IPS DF 6.9 (cell line): ENCODE data around the gene CDHR3.
"Not testable (repeated sequence)": the region's sequence is repeated elsewhere in the genome, so short reads cannot be mapped to it uniquely, and the experiment has no call there.

ENCODE experiments used
- DNase-seq: peaks from one replicate; pipeline ENCODE4 v3.0.0-alpha.2; 2013; ENCODE audit warnings: low read depth, low spot score
- H3K27ac ChIP-seq: one replicate; pipeline ENCODE4 v1.5.1; 2013; ENCODE audit warnings: low read length, control low read depth
- H3K27me3 ChIP-seq: 2 replicates; pipeline ENCODE4 v1.6.1; 2013; ENCODE audit warnings: mild to moderate bottlenecking, low read length; ENCODE audit not compliant: control insufficient read depth, insufficient read depth
- H3K36me3 ChIP-seq: 2 replicates; pipeline ENCODE4 v1.6.1; 2013; ENCODE audit warnings: low read length; ENCODE audit not compliant: control insufficient read depth, insufficient read depth
- H3K4me1 ChIP-seq: 2 replicates; pipeline ENCODE4 v1.6.1; 2013; ENCODE audit warnings: low read length; ENCODE audit not compliant: control insufficient read depth, insufficient read depth
- H3K4me3 ChIP-seq: 2 replicates; pipeline ENCODE4 v1.5.1; 2013; ENCODE audit warnings: mild to moderate bottlenecking, low read length
- H3K9me3 ChIP-seq: 2 replicates; pipeline ENCODE4 v1.6.1; 2013; ENCODE audit warnings: low read length, inconsistent platforms; ENCODE audit not compliant: control insufficient read depth, insufficient read depth
- WGBS: extraction: QIAGEN DNeasy Blood & Tissue Kit; methylation state at CpG from one replicate; pipeline ENCODE4 v1.1.7; 2013; ENCODE audit warnings: mixed read lengths, missing lambda C conversion rate; ENCODE audit not compliant: insufficient read length, insufficient coverage; 5-methylcytosine and 5-hydroxymethylcytosine counted together

CDHR3 gene

DNA sequence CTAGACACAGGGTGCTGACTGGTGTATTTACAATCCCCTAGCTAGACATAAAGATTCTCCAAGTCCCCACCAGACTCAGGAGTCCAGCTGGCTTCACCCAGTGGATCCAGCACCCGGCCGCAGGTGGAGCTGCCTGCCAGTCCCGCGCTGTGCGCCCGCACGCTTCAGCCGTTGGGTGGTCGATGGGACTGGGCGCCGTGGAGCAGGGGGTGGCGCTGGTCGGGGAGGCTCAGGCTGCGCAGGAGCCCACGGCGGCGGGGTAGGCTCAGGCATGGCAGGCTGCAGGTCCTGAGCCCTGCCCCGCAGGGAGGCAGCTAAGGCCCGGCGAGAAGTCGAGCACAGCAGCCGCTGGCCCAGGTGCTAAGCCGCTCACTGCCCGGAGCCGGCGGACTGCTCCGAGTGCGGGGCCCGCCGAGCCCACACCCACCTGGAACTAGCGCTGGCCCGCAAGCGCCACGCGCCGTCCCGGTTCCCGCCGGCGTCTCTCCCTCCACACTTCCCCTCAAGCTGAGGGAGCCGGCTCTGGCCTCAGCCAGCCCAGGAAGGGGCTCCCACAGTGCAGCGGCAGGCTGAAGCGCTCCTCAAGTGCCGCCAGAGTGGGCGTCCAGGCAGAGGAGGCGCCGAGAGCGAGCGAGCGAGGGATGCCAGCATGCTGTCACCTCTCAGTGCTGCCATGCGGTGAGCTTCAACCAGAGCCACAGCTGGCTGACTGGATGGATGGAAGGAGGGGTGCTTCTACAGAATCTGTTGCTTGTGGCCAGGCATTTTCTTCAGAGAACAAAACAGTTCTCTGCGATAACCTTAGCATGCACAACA lies 7.2 kb upstream of the CDHR3 start:
- no CpG with 5 or more reads among the region's 52 CpGs for WGBS
- H3K27ac ChIP-seq, DNase-seq, H3K27me3 ChIP-seq, H3K36me3 ChIP-seq, H3K9me3 ChIP-seq, H3K4me3 ChIP-seq, H3K4me1 ChIP-seq: not testable (repeated sequence)

DNA sequence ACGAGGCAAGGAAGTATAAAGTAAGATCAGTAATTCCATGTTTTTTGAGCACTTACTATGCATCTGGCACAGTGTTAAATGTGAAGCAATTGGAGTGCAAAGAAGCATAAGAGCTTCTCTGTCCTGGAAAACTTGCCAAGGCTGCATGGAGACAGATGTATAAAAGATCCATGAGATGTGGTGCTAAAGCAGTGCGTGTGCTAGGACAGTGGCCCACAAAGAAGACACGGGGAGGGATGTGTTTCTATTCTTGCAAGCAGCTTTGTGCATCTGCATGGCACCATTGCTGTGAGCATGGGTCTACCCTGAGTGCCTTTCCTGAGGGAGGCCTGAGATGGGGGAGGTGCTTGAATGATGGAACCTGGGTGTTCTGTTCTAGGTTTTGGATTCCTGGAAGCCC lies 5.1 kb upstream of the CDHR3 start:
- no peak for DNase-seq
- Histone ChIP-seq H3K27ac (no peak overlapping the region), H3K9me3 (no peaks in the 10 kb centered on the region), H3K36me3 (no peaks in the 10 kb centered on the region), H3K4me3 (no peak overlapping the region), H3K4me1 (0 out of 2 replicates have a peak, but pooled peaks cover 2% of the 10 kb centered on the region), H3K27me3 (no peaks in the 10 kb centered on the region)
- no CpG with 5 or more reads among the region's 3 CpGs for WGBS

DNA sequence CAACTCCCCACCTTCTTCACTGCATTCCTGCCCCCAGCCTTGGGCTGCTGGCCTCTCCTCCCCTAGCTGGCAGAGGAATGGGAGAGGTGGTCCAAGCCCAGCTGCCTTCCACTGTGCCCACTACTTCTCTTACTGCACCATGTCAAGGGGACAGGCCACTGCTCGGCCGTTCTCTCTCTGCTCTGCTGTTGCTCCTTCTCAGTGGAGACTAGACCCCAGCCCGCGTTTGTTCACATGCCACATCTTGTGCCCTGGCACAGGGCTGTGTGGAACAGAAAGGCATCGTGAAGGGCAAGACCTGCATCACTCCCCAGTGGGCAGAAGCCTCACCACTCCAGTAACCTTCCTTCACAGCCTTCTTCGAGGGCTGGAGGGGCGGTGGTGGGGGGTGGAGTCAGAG lies 711 bp upstream of the CDHR3 start:
- Histone ChIP-seq H3K4me3 (no peak overlapping the region), H3K27ac (no peak overlapping the region), H3K27me3 (no peaks in the 10 kb centered on the region), H3K36me3 (no peaks in the 10 kb centered on the region), H3K4me1 (0 out of 2 replicates have a peak, but pooled peaks cover 2% of the 10 kb centered on the region), H3K9me3 (no peaks in the 10 kb centered on the region)
- no CpG with 5 or more reads among the region's 7 CpGs for WGBS
- DNase-seq = no peak

DNA sequence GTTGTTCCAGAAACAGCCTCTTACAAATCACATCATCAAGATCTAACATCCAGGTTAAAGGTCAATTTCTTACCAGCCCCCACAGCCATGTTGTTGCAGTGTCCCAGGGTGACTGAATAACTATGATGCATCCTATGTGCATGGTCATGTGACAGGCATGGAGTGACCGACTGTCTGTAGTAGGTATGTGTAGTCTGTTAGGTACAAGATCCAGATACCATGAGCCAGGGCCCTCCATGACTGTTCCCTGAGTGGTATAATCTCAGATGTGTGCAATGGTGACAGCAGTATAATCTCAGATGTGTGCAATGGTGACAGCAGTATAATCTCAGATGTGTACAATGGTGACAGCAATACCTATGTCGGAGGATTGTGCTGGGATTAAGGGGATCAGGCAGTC lies 8.8 kb downstream of the CDHR3 start:
- DNase-seq = no peak
- no CpG with 5 or more reads among the region's 2 CpGs for WGBS
- no peak overlapping the region for H3K4me3 ChIP-seq
- H3K9me3 ChIP-seq = no peaks in the 10 kb centered on the region
- H3K27me3 ChIP-seq = no peaks in the 10 kb centered on the region
- H3K36me3 ChIP-seq = no peaks in the 10 kb centered on the region
- no peak overlapping the region for H3K27ac ChIP-seq
- peaks cover 3% of the 10 kb centered on the region; the same call in 1 of the 2 replicates for H3K4me1 ChIP-seq

DNA sequence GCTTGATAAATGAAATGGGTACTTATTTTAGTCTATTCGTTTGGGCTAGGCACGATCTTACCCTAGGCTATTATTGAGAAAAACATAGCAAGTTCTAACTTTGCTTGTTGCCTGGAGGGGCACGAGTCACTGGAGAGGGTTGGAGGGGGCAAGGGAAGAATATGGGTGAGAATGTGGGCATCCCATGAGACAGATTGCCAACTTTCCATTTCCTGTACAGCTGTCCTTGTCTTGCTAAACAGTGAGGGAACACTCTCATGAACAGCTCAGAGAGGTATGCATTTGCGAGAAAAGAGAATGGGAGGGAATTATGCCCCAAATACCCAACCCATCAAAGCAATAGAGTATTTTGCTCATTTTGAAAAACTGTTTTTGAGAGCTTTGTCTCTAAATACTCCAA lies 9.2 kb downstream of the CDHR3 start:
- no peak for DNase-seq
- Histone ChIP-seq H3K4me3 (no peak overlapping the region), H3K27ac (no peak overlapping the region), H3K27me3 (no peaks in the 10 kb centered on the region), H3K9me3 (no peaks in the 10 kb centered on the region), H3K4me1 (peaks cover 3% of the 10 kb centered on the region; the same call in 1 of the 2 replicates), H3K36me3 (no peaks in the 10 kb centered on the region)
- WGBS = no CpG with 5 or more reads among the region's 4 CpGs

DNA sequence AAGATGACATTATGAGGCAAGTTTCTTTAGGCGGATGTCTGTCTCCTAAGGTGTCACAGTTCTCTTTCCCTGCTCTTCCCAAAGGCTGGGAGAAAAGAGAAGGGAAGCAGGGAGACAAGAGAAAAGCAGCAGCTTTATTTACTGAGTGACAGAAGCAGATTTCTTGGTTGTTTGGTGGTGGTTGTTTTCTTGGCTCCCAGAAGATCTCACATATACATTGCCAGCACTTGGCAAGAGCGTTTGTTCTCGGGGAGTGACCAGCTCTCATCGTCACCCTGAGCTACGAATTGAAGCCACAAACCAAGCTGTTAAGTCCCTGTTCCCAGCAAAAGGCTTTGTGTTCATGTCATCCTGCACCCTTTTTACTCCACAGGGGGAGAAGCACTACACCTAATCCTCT lies 11.4 kb downstream of the CDHR3 start:
- WGBS = no CpG with 5 or more reads among the region's 5 CpGs

DNA sequence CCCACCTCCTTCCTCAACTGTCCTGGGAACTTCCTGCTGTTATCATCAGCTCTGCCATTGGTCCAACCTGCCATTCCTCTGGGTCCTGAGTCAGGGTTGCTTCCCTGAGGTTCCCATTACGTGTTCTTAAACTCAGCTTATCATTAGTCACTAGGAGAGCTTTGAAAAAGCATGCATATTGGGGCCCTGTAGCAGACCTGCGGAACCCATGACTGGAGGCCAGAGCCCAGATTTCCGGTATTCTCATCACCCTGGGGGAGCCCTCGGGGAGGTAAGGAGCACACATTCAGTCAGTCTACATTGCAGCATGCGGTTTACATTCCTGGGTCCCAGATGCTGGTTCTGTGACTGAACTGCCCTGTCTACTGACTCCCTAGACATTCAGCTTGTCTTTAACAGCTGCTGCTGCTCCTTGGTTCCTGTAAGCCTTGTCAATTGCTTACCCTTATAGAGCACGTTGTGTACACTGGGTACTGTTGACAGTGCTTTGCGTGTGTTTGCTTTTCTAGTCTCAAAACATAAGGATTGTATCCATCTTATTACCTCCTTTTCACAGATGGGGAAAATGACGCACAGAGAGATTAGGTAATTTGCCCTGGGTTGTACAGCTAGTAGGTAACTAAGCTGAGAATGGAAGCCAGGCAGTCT lies 12.8 kb downstream of the CDHR3 start:
- Histone ChIP-seq H3K9me3 (no peaks in the 10 kb centered on the region), H3K36me3 (no peaks in the 10 kb centered on the region), H3K27ac (no peak overlapping the region), H3K4me1 (peaks cover 3% of the 10 kb centered on the region; the same call in 1 of the 2 replicates), H3K27me3 (no peaks in the 10 kb centered on the region), H3K4me3 (no peak overlapping the region)
- WGBS = no CpG with 5 or more reads among the region's 8 CpGs
- no peak for DNase-seq

More for the DNA sequence above, 11.4 kb downstream of the CDHR3 start:
- DNase-seq = no peak
- Histone ChIP-seq H3K4me1 (peaks cover 3% of the 10 kb centered on the region; the same call in 1 of the 2 replicates), H3K9me3 (no peaks in the 10 kb centered on the region), H3K27ac (no peak overlapping the region), H3K27me3 (no peaks in the 10 kb centered on the region), H3K4me3 (no peak overlapping the region), H3K36me3 (no peaks in the 10 kb centered on the region)

DNA sequence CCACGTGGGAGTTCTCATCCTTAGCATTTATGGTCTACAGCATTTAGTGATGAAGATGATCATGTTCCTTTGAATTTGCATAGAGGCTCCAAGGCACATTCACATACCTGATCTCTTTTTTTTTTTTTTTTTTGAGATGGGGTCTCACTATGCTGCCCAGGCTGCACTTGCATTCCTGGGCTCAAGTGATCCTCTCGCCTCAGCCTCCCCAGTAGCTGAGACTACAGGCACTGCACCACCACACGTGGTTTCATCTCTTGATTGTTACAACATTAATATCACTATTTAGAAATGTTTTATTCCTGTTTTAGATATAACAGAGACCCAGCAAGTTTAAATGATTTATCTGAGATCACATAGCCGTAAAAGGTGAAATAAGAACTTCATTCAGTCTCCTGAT lies 13.8 kb downstream of the CDHR3 start:
- DNase-seq = no peak
- Histone ChIP-seq H3K4me1 (peaks cover 3% of the 10 kb centered on the region; the same call in 1 of the 2 replicates), H3K36me3 (no peaks in the 10 kb centered on the region), H3K4me3 (no peak overlapping the region), H3K27ac (no peak overlapping the region), H3K9me3 (no peaks in the 10 kb centered on the region), H3K27me3 (no peaks in the 10 kb centered on the region)
- WGBS = no CpG with 5 or more reads among the region's 4 CpGs

DNA sequence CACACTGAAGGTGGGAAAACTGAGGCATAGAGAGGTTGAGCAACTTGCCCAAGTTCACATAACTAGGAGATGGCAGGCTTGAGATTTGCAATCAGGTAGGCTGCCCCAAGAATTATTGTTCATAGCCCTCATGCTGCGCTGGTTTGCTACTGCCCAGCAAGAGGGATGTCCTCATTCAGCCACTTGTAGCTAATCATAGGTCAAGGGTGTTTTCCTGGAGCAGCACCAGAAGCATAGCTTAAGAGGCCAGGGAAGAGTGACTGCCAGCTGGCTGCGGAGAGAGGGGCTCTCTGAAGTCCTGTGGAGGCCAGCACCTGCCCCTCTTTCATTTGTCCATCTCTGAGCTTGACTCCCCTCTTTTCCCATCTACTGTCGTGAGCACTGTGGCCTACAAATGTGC lies 15.0 kb downstream of the CDHR3 start:
- no peak for DNase-seq
- Histone ChIP-seq H3K4me1 (peaks cover 3% of the 10 kb centered on the region; the same call in 1 of the 2 replicates), H3K27ac (no peak overlapping the region), H3K9me3 (no peaks in the 10 kb centered on the region), H3K4me3 (no peak overlapping the region), H3K36me3 (no peaks in the 10 kb centered on the region), H3K27me3 (no peaks in the 10 kb centered on the region)
- WGBS = no CpG with 5 or more reads among the region's 3 CpGs

DNA sequence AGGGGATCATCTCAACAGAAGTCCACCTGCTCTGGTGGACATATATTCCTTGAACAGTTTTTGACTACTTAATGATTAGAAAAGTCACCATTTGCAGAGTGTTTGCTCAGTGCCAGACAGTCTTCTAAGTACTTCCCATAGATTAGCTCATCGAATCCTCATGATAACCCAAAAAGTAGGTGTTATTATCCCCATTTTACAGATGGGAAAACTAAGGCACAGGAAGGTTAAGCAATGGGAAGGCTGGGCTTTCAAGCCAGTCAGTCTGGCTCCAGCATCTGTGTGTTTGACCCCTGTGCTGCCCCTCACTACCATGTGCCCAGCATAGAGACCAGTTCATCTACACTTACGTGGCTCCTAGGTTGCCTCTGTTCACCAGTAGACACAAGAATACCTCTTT lies 15.9 kb downstream of the CDHR3 start:
- WGBS = no CpG with 5 or more reads among the region's 2 CpGs
- no peak for DNase-seq
- no peak overlapping the region for H3K27ac ChIP-seq
- H3K36me3 ChIP-seq = no peaks in the 10 kb centered on the region
- peaks cover 3% of the 10 kb centered on the region; the same call in 1 of the 2 replicates for H3K4me1 ChIP-seq
- no peak overlapping the region for H3K4me3 ChIP-seq
- no peaks in the 10 kb centered on the region for H3K9me3 ChIP-seq
- no peaks in the 10 kb centered on the region for H3K27me3 ChIP-seq
